CD4-positive, alpha-beta memory T cell (primary cell): ENCODE data around the gene ATG13. TPM values are rescaled to one million over a fixed set of nuclear protein-coding genes. Genes with fewer than 3 reads are reported as not detected.
"Not testable (repeated sequence)": the region's sequence is repeated elsewhere in the genome, so short reads cannot be mapped to it uniquely, and the experiment has no call there.

ENCODE experiments used
- CTCF ChIA-PET: fragments of 350-600 bp; sonication (Branson Sonifier 250); formaldehyde crosslinking; loops from one replicate; lab custom pipeline; 2021; ENCODE audit warnings: inconsistent platforms; ENCODE audit not compliant: partially characterized antibody; lab: Charles Lee
- POLR2A ChIA-PET: fragments of 350-600 bp; sonication (Branson Sonifier 250); formaldehyde crosslinking; loops from one replicate; lab custom pipeline; 2021; ENCODE audit not compliant: partially characterized antibody; lab: Charles Lee
- DNase-seq, 5 donors: peaks; one replicate each; pipeline versions ENCODE4 v3.0.0 to v3.0.0-alpha.2; 2020 to 2022; ENCODE audit warnings: mixed read lengths in 1 of 5
- H3K27ac ChIP-seq: one replicate; pipeline ENCODE4 v1.7.0; 2013; ENCODE audit warnings: low read depth, low read length
- H3K27me3 ChIP-seq: 2 replicates; pipeline ENCODE4 v1.7.0; 2013; ENCODE audit warnings: mild to moderate bottlenecking, low read length, moderate library complexity; ENCODE audit not compliant: insufficient read depth
- H3K36me3 ChIP-seq: 2 replicates; pipeline ENCODE4 v1.7.0; 2013; ENCODE audit warnings: mild to moderate bottlenecking, low read length, moderate library complexity; ENCODE audit not compliant: insufficient read depth
- H3K4me1 ChIP-seq: 2 replicates; pipeline ENCODE4 v1.7.0; 2013; ENCODE audit warnings: mild to moderate bottlenecking, low read length, moderate library complexity; ENCODE audit not compliant: insufficient read depth
- H3K4me3 ChIP-seq, 2 donors: one replicate each; pipeline ENCODE4 v1.7.0; 2013; ENCODE audit warnings: low read length in 2 of 2, mild to moderate bottlenecking in 1 of 2
- H3K9me3 ChIP-seq, 2 donors: one replicate each; pipeline ENCODE4 v1.7.0; 2013; ENCODE audit warnings: low read length in 2 of 2, control low read depth in 1 of 2; ENCODE audit not compliant: control insufficient read depth in 1 of 2
- H3K27ac Mint-ChIP-seq, 7 donors: one replicate each; pipeline ENCODE4 v1.8.0; 2020 to 2021; ENCODE audit warnings: mixed read lengths in 7 of 7, mild to moderate bottlenecking in 6 of 7, inconsistent platforms in 3 of 7, moderate library complexity in 3 of 7
- H3K27me3 Mint-ChIP-seq, 2 donors: one replicate each; pipeline ENCODE4 v1.8.0; 2020 to 2021; ENCODE audit warnings: mixed read lengths in 2 of 2
- H3K36me3 Mint-ChIP-seq, 2 donors: one replicate each; pipeline ENCODE4 v1.8.0; 2020 to 2021; ENCODE audit warnings: mixed read lengths in 2 of 2, inconsistent platforms in 1 of 2, mild to moderate bottlenecking in 1 of 2
- H3K4me1 Mint-ChIP-seq, 4 donors: one replicate each; pipeline ENCODE4 v1.8.0; 2020 to 2021; ENCODE audit warnings: mixed read lengths in 4 of 4, mild to moderate bottlenecking in 1 of 4
- H3K4me3 Mint-ChIP-seq, 8 donors: one replicate each; pipeline ENCODE4 v1.8.0; 2020 to 2021; ENCODE audit warnings: mixed read lengths in 8 of 8, mild to moderate bottlenecking in 7 of 8, moderate library complexity in 6 of 8, inconsistent platforms in 3 of 8
- H3K9me3 Mint-ChIP-seq, 8 donors: one replicate each; pipeline ENCODE4 v1.8.0; 2020 to 2021; ENCODE audit warnings: mixed read lengths in 8 of 8, mild to moderate bottlenecking in 5 of 8, inconsistent platforms in 3 of 8, moderate library complexity in 1 of 8
- intact Hi-C: fragments of 100-400 bp; cut with micrococcal nuclease; formaldehyde crosslinking; loops from one replicate; pipeline ENCODE4 v1.15.1; 2023
- polyA plus RNA-seq, 2 donors: library from polyadenylated mRNA; unstranded; fragments of 300-500 nt; fragmentation: Illumina TruSeq; gene quantifications; one replicate each; pipeline ENCODE4 v1.2.3, GENCODE V29; 2021
- total RNA-seq, 2 experiments: library from RNA; stranded (reverse); gene quantifications; one replicate each; pipeline ENCODE4 v1.2.3, GENCODE V29; 2021

Gene ATG13
- total and polyA plus RNA-seq, 4 experiments from 2014 or later = 64.2 to 96.2 (median 76.0) TPM

- Mint-ChIP-seq H3K4me1 (peaks cover 6 to 16% (median 10%) of the 10 kb centered on the region in 4 donors), H3K36me3 (peaks cover 49 to 82% of the 10 kb centered on the region in 2 donors)
- CTCF ChIA-PET = no interaction called here
These were observed 47.3 kb downstream of the ATG13 start for GRCh38 chr11:46664612-46665011.

DNA sequence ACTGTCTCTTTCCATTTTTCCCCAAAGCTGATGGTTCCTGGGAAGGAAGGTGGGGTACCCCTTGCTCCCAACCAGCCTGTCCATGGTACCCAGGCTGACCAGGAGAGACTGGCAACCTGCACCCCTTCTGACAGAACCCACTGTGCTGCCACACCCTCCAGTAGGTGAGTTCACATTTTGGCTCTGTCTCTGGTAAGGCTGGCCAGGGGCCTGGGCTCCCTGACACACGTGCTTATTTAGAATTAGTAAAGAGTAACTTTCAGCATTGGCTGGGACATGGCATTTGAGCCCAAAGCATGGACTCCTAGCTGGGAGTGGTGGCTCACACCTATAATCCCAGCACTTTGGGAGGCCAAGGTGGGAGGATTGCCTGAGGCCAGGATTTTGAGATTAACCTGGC lies 48.0 kb downstream of the ATG13 start:
- H3K4me1 Mint-ChIP-seq = peaks cover 7 to 22% (median 15%) of the 10 kb centered on the region in 4 donors
- H3K4me1 ChIP-seq = peaks cover 15% of the 10 kb centered on the region
- H3K9me3 ChIP-seq = no peaks in the 10 kb centered on the region
- H3K36me3 ChIP-seq = peaks cover 66% of the 10 kb centered on the region
- no peaks in the 10 kb centered on the region for H3K27me3 Mint-ChIP-seq
- ChIA-PET CTCF (no interaction called here), POLR2A (interaction anchor here (1.1 kb wide), 2 partner anchors 9 to 34 kb away, joined by 3 read pairs; partner anchors contain the start of gene ARHGAP1)
- H3K27ac ChIP-seq = no peak overlapping the region
- DNase-seq = no peak
- H3K4me3 Mint-ChIP-seq = no peak overlapping the region
- H3K27ac Mint-ChIP-seq = peak overlapping the region in 1 of 7 donors; percentile 29
- H3K4me3 ChIP-seq = no peak overlapping the region
- peaks cover 0 to 1% (median 0%) of the 10 kb centered on the region in 8 donors for H3K9me3 Mint-ChIP-seq
- intact Hi-C loops = no loop called here
- peaks cover 46 to 80% of the 10 kb centered on the region in 2 donors for H3K36me3 Mint-ChIP-seq
- no peaks in the 10 kb centered on the region for H3K27me3 ChIP-seq

More at GRCh38 chr11:46664612-46665011, 47.3 kb downstream of the ATG13 start:
- Histone ChIP-seq H3K4me1 (peaks cover 7% of the 10 kb centered on the region), H3K9me3 (no peaks in the 10 kb centered on the region), H3K27ac (no peak overlapping the region), H3K36me3 (peaks cover 69% of the 10 kb centered on the region), H3K4me3 (no peak overlapping the region), H3K27me3 (no peaks in the 10 kb centered on the region)
- peak overlapping the region in 3 of 7 donors; percentile 48 to 69 (median 49) for H3K27ac Mint-ChIP-seq
- POLR2A ChIA-PET = no interaction called here
- H3K27me3 Mint-ChIP-seq = no peaks in the 10 kb centered on the region
- no peak for DNase-seq
- intact Hi-C loops = no loop called here
- peaks cover 0 to 1% (median 0%) of the 10 kb centered on the region in 8 donors for H3K9me3 Mint-ChIP-seq
- no peak overlapping the region for H3K4me3 Mint-ChIP-seq

GRCh38 chr11:46666516-46666915 lies 49.2 kb downstream of the ATG13 start:
- ChIA-PET CTCF (no interaction called here), POLR2A (interaction anchor here (1.1 kb wide), 1 partner anchor 8 kb away, joined by 3 read pairs; no protein-coding TSS in a partner anchor)
- DNase-seq = no peak
- H3K27ac ChIP-seq = no peak overlapping the region
- intact Hi-C loops = no loop called here
- H3K27me3 ChIP-seq = no peaks in the 10 kb centered on the region
- Mint-ChIP-seq H3K27me3 (no peaks in the 10 kb centered on the region), H3K27ac (peak overlapping the region in 4 of 7 donors; percentile 42 to 75 (median 56)), H3K4me1 (peaks cover 15 to 33% (median 24%) of the 10 kb centered on the region in 4 donors), H3K36me3 (peaks cover 46 to 82% of the 10 kb centered on the region in 2 donors), H3K9me3 (peaks cover 0 to 1% (median 0%) of the 10 kb centered on the region in 8 donors), H3K4me3 (no peak overlapping the region)
- peaks cover 27% of the 10 kb centered on the region for H3K4me1 ChIP-seq
- H3K36me3 ChIP-seq = peaks cover 66% of the 10 kb centered on the region
- H3K9me3 ChIP-seq = no peaks in the 10 kb centered on the region
- no peak overlapping the region for H3K4me3 ChIP-seq

DNA sequence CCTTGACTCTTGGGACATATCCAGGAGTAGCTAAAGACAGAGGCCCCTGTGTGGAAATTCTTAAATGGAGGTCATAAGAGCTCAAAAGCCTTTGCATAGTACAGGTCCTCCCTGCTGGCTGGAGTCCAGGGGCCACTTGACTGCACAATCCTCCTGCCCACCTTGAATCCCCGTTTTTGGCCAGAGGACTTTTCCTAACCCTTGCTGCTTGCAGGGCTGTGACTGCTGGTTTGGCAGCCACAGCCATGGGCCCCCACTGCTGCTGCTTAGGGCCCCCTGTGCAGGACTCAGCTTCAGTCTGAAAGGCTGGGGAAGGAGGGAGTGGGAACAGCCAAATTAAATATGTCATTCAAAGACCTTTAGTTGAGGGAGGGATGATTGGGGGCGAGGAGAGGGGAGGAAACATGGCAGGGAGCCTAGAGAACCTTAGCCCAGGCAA lies 49.7 kb downstream of the ATG13 start:
- Histone ChIP-seq H3K4me3 (no peak overlapping the region), H3K27me3 (no peaks in the 10 kb centered on the region), H3K36me3 (peaks cover 66% of the 10 kb centered on the region), H3K27ac (no peak overlapping the region), H3K9me3 (no peaks in the 10 kb centered on the region), H3K4me1 (peaks cover 32% of the 10 kb centered on the region)
- Mint-ChIP-seq H3K27ac (peak overlapping the region in 4 of 7 donors; percentile 18 to 75 (median 41)), H3K9me3 (peaks cover 0 to 1% (median 0%) of the 10 kb centered on the region in 8 donors), H3K36me3 (peaks cover 50 to 79% of the 10 kb centered on the region in 2 donors), H3K27me3 (no peaks in the 10 kb centered on the region), H3K4me3 (no peak overlapping the region), H3K4me1 (peaks cover 20 to 39% (median 29%) of the 10 kb centered on the region in 4 donors)
- ChIA-PET POLR2A (no interaction called here), CTCF (no interaction called here)
- intact Hi-C loops = no loop called here
- DNase-seq = no peak

DNA sequence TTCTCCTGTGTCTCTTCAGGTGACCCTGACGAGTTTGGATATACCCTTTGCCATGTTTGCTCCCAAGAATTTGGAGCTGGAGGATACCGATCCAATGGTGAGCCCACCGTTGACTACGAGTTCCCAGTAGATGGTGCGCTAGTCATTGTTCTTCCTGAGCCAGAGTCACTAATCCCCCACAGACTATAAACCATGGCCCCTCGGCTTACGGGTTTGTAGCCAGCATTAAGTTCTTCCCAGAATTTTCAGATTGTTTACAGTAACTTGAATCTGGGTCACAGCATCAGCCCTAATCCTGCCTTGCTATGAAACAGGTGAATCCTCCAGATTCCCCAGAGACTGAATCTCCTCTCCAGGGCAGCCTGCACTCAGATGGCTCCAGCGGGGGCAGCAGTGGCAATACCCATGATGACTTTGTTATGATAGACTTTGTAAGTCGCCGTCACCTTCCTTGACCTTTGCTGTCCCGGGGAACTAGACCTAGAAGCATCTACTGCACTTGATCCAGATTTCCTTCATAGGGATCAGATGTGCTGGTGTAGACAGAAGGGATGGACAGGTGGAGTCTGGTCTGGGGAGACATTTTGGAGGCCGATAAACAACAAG lies 51.2 kb downstream of the ATG13 start:
- Histone ChIP-seq H3K36me3 (peaks cover 67% of the 10 kb centered on the region), H3K27me3 (no peaks in the 10 kb centered on the region), H3K27ac (no peak overlapping the region), H3K4me3 (no peak overlapping the region), H3K4me1 (peaks cover 47% of the 10 kb centered on the region), H3K9me3 (no peaks in the 10 kb centered on the region)
- Mint-ChIP-seq H3K27me3 (no peaks in the 10 kb centered on the region), H3K27ac (peak overlapping the region; percentile 47 to 90 (median 73)), H3K4me1 (peaks cover 25 to 54% (median 42%) of the 10 kb centered on the region in 4 donors), H3K36me3 (peaks cover 49 to 74% of the 10 kb centered on the region in 2 donors), H3K4me3 (peak overlapping the region in 4 of 8 donors; percentile 2 to 26 (median 12)), H3K9me3 (peaks cover 0 to 1% (median 0%) of the 10 kb centered on the region in 8 donors)
- ChIA-PET CTCF (interaction anchor here (0.6 to 4.2 kb wide), 6 partner anchors 16 to 275 kb away, joined by 3 to 61 read pairs (median 6); partner anchors contain the start of genes ARHGAP1, ATG13, HARBI1 and ZNF408), POLR2A (no interaction called here)
- intact Hi-C loops = no loop called here
- no peak for DNase-seq

- Histone ChIP-seq H3K4me1 (peaks cover 59% of the 10 kb centered on the region), H3K9me3 (no peaks in the 10 kb centered on the region), H3K27ac (no peak overlapping the region), H3K27me3 (no peaks in the 10 kb centered on the region), H3K4me3 (no peak overlapping the region), H3K36me3 (peaks cover 62% of the 10 kb centered on the region)
- no peak for DNase-seq
- CTCF ChIA-PET = interaction anchor here (0.6 to 4.2 kb wide), 13 partner anchors 10 to 475 kb away, joined by 3 to 61 read pairs (median 4); partner anchors contain the start of genes ARHGAP1, ATG13, HARBI1 and ZNF408
- intact Hi-C loops = no loop called here
- Mint-ChIP-seq H3K36me3 (peaks cover 45 to 71% of the 10 kb centered on the region in 2 donors), H3K27ac (peak overlapping the region; percentile 55 to 90 (median 85)), H3K9me3 (peaks cover 0 to 1% (median 0%) of the 10 kb centered on the region in 8 donors), H3K4me3 (peak overlapping the region in 6 of 8 donors; percentile 28 to 70 (median 55)), H3K27me3 (no peaks in the 10 kb centered on the region), H3K4me1 (peaks cover 29 to 65% (median 51%) of the 10 kb centered on the region in 4 donors)
- POLR2A ChIA-PET = interaction anchor here (1.9 to 3.4 kb wide), 3 partner anchors 19 to 52 kb away, joined by 9 to 85 read pairs (median 11); partner anchors contain the start of genes ARHGAP1, ATG13, HARBI1 and ZNF408
These were observed 52.4 kb downstream of the ATG13 start for GRCh38 chr11:46669711-46670139.

- Mint-ChIP-seq H3K27ac (peak overlapping the region in 6 of 7 donors; percentile 85 to 96 (median 93)), H3K4me3 (peak overlapping the region in 7 of 8 donors; percentile 81 to 92 (median 85)), H3K4me1 (peaks cover 34 to 73% (median 59%) of the 10 kb centered on the region in 4 donors), H3K36me3 (peaks cover 45 to 66% of the 10 kb centered on the region in 2 donors)
- Histone ChIP-seq H3K27ac (peak overlapping the region; percentile 30), H3K36me3 (peaks cover 54% of the 10 kb centered on the region), H3K4me1 (peaks cover 67% of the 10 kb centered on the region)
- intact Hi-C loops, H3K4me3 ChIP-seq, H3K9me3 ChIP-seq, DNase-seq, H3K9me3 Mint-ChIP-seq, H3K27me3 ChIP-seq, H3K27me3 Mint-ChIP-seq: not testable (repeated sequence)
- ChIA-PET POLR2A (interaction anchor here (0.7 to 3.4 kb wide), 13 partner anchors 10 to 266 kb away, joined by 3 to 85 read pairs (median 6); partner anchors contain the start of genes AMBRA1, ARHGAP1, ATG13 and CSTPP1), CTCF (interaction anchor here (0.6 to 4.2 kb wide), 22 partner anchors 9 to 474 kb away, joined by 3 to 61 read pairs (median 4); partner anchors contain the start of genes ARHGAP1, ATG13, F2 and HARBI1)
These were observed 53.2 kb downstream of the ATG13 start for GRCh38 chr11:46670521-46670920.
